NT2/D1 (cell line): ENCODE measurements around the gene ZBTB20.

Source experiments
- SUZ12 ChIP-seq: IDR thresholded peaks from 2 replicates; pipeline ENCODE4 v1.6.1; 2011; ENCODE audit not compliant: insufficient read length, insufficient read depth; ENCODE audit errors: extremely low read depth
- YY1 ChIP-seq: IDR thresholded peaks from 2 replicates; pipeline ENCODE4 v1.6.1; 2011; ENCODE audit not compliant: insufficient read length, insufficient read depth
- ZNF274 ChIP-seq: IDR thresholded peaks from 2 replicates; pipeline ENCODE4 v1.6.1; 2011; ENCODE audit warnings: mild to moderate bottlenecking, low read depth, low read length

DNA sequence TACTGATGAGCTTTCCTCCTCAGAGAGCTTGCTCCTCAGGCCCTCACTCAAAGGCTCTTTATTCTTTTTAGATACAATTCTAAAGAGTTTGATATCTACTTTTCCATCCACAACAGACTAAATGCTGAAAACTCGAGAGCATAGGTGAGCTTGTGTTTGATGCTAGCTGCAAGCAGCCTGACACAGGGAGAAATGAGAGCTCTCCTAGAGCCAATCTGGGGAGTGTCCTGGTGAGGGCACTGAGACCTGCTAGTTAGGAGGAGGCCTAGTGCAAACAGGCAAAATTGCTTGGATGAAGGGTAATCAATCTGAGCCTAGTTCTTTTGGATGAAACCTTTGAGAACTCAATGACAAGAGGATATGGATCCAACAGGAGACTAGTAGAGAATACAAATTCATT lies 300.8 kb downstream of the ZBTB20 start:
- TF ChIP-seq YY1 (no peak), ZNF274 (no peak), SUZ12 (no peak)
